GM12878 (cell line): Measurements from ENCODE around the gene DYNLT2. TPM values are rescaled to one million over a fixed set of nuclear protein-coding genes. Genes with fewer than 3 reads are reported as not detected.

Experiments used
- ATAC-seq: fragments of 200-7000 bp; cut with Tn5 transposase; 3 replicates; pipeline ENCODE4 v1.9.1; 2020; ENCODE audit warnings: mild to moderate bottlenecking, moderate library complexity
- BruUV-seq: library from RNA; stranded (reverse); fragments of 400-500 nt; replicated peaks from 2 replicates; lab custom pipeline; 2021; lab: Mats Ljungman, UMichigan
- CTCF ChIA-PET: fragments of 300-600 bp; sonication (Branson Sonifier 250); formaldehyde crosslinking; extraction: SDS; loops from one replicate; lab custom pipeline; 2021; ENCODE audit warnings: inconsistent platforms; lab: Yijun Ruan, JAX
- POLR2A ChIA-PET: fragments of 350-600 bp; formaldehyde crosslinking; extraction: SDS; loops from one replicate; lab custom pipeline; 2021; ENCODE audit warnings: inconsistent platforms; lab: Charles Lee
- RAD21 ChIA-PET: fragments of 300-600 bp; sonication (Branson Sonifier 250); formaldehyde crosslinking; loops from one replicate; lab custom pipeline; 2023; ENCODE audit warnings: antibody characterized with exemption; ENCODE audit not compliant: unreplicated experiment; lab: Charles Lee
- SMC1A ChIA-PET: fragments of 300-600 bp; sonication (Branson Sonifier 250); formaldehyde crosslinking; loops from one replicate; lab custom pipeline; 2023; ENCODE audit not compliant: unreplicated experiment, uncharacterized antibody; lab: Charles Lee
- DNase-seq: peaks from one replicate; pipeline ENCODE4 v3.0.0-alpha.2; 2011; ENCODE audit warnings: low read depth, low spot score
- FAIRE-seq: peaks from 3 replicates; lab custom pipeline; 2011; peaks lifted over from hg19 to GRCh38; lab: Jason Lieb, UNC
- H2AFZ ChIP-seq: 2 replicates; pipeline ENCODE4 v1.6.0; 2011; ENCODE audit warnings: low read depth, low read length, control low read depth; ENCODE audit not compliant: control insufficient read depth
- H3K27ac ChIP-seq: 2 replicates; pipeline ENCODE4 v1.5.1; 2011; ENCODE audit warnings: control low read depth; ENCODE audit not compliant: control insufficient read depth, insufficient read depth
- H3K27me3 ChIP-seq, 2 experiments: replicated peaks in 1 of 2; 2 replicates each; pipeline versions ENCODE4 v1.6.0 to v1.6.1; 2011; ENCODE audit warnings: low read length in 1 of 2; ENCODE audit not compliant: control insufficient read depth in 2 of 2, insufficient read depth in 2 of 2
- H3K36me3 ChIP-seq, 2 experiments: 2 replicates each; pipeline ENCODE4 v1.5.1; 2011; ENCODE audit warnings: low read length in 1 of 2; ENCODE audit not compliant: control insufficient read depth in 2 of 2, insufficient read depth in 2 of 2
- H3K4me1 ChIP-seq: 2 replicates; pipeline ENCODE4 v1.6.1; 2011; ENCODE audit warnings: mild to moderate bottlenecking, low read length, moderate library complexity, mixed read lengths; ENCODE audit not compliant: control insufficient read depth, insufficient read depth
- H3K4me2 ChIP-seq: 2 replicates; pipeline ENCODE4 v1.6.0; 2011; ENCODE audit warnings: control low read depth; ENCODE audit not compliant: control insufficient read depth, insufficient read depth
- H3K4me3 ChIP-seq: fragments of 200-600 bp; sonication (generic); 2 replicates; pipeline ENCODE4 v1.5.1; 2016
- H3K79me2 ChIP-seq: 2 replicates; pipeline ENCODE4 v1.6.0; 2011; ENCODE audit warnings: low read length; ENCODE audit not compliant: control insufficient read depth, insufficient read depth
- H3K9ac ChIP-seq: 2 replicates; pipeline ENCODE4 v1.8.0; 2011; ENCODE audit warnings: low read length, control low read depth, mixed read lengths; ENCODE audit not compliant: control insufficient read depth, insufficient read depth
- H3K9me3 ChIP-seq: replicated peaks from 3 replicates; pipeline ENCODE4 v1.5.1; 2011; ENCODE audit warnings: mild to moderate bottlenecking, low read length; ENCODE audit not compliant: control insufficient read depth, insufficient read depth
- H4K20me1 ChIP-seq: 2 replicates; pipeline ENCODE4 v1.6.0; 2011; ENCODE audit not compliant: control insufficient read depth, insufficient read depth
- ATF3 ChIP-seq: IDR thresholded peaks from 2 replicates; pipeline ENCODE4 v1.6.1; 2011; ENCODE audit warnings: low read depth, mild to moderate bottlenecking, low read length, moderate library complexity, borderline replicate concordance; ENCODE audit errors: extremely low read depth
- FOS ChIP-seq: IDR thresholded peaks from 3 replicates; pipeline ENCODE4 v1.6.1; 2011; ENCODE audit warnings: borderline replicate concordance; ENCODE audit not compliant: insufficient read length; ENCODE audit errors: extremely low read depth
- GABPA ChIP-seq: IDR thresholded peaks from 2 replicates; pipeline ENCODE4 v1.6.1; 2014; ENCODE audit warnings: antibody characterized with exemption, low read depth, mild to moderate bottlenecking, inconsistent platforms
- HSF1 ChIP-seq: fragments of 150-350 bp; IDR thresholded peaks from 2 replicates; pipeline ENCODE4 v1.6.1; 2014; ENCODE audit warnings: mild to moderate bottlenecking, low read depth, low read length
- MEF2B ChIP-seq: fragments of 450-650 bp; IDR thresholded peaks from 2 replicates; pipeline ENCODE4 v1.6.1; 2018; ENCODE audit warnings: mild to moderate bottlenecking, moderate library complexity; ENCODE audit not compliant: partially characterized antibody, poor library complexity, severe bottlenecking
- MLLT1 ChIP-seq: fragments of 450-650 bp; IDR thresholded peaks from 2 replicates; pipeline ENCODE4 v1.6.1; 2016; ENCODE audit warnings: mild to moderate bottlenecking
- NFXL1 ChIP-seq: fragments of 450-650 bp; IDR thresholded peaks from 2 replicates; pipeline ENCODE4 v1.6.1; 2017; ENCODE audit warnings: antibody characterized with exemption, mild to moderate bottlenecking, borderline replicate concordance
- PKNOX1 ChIP-seq: fragments of 450-650 bp; IDR thresholded peaks from 2 replicates; pipeline ENCODE4 v1.6.1; 2016; ENCODE audit warnings: mild to moderate bottlenecking
- YBX1 ChIP-seq: fragments of 450-650 bp; IDR thresholded peaks from 2 replicates; pipeline ENCODE4 v1.6.1; 2016; ENCODE audit warnings: antibody characterized with exemption
- ZSCAN29 ChIP-seq: fragments of 450-650 bp; IDR thresholded peaks from 2 replicates; pipeline ENCODE4 v1.6.1; 2017; ENCODE audit warnings: mild to moderate bottlenecking, moderate library complexity
- WGBS: methylation state at CpG from one replicate; pipeline ENCODE4 v1.1.6; 2016; ENCODE audit warnings: low lambda C conversion rate; ENCODE audit not compliant: insufficient replicate concordance, insufficient coverage; ENCODE audit errors: missing lambda C conversion rate; 5-methylcytosine and 5-hydroxymethylcytosine counted together
- in situ Hi-C: fragments of 300-500 bp; cut with MboI; formaldehyde crosslinking; loops from 9 replicates; pipeline ENCODE4 v1.14.3; 2018; ENCODE audit warnings: mixed read lengths
- intact Hi-C: fragments of 100-400 bp; cut with micrococcal nuclease; formaldehyde crosslinking; loops from one replicate; pipeline ENCODE4 v1.14.2; 2022; ENCODE audit not compliant: unreplicated experiment
- polyA plus RNA-seq, 11 experiments: library from polyadenylated mRNA; depleted of rRNA in 4 of 11; unstranded in 6 of 11; stranded (reverse) in 5 of 11; fragments of >200 nt; fragmentation: Nextera tagmentation in 4 of 11; fragmentation: Illumina TruSeq in 1 of 11; extraction: Ambion mirVana in 4 of 11; extraction: Trizol in 1 of 11; gene quantifications; 1 replicate in 1 of 11; 2 replicates in 10 of 11; pipeline versions ENCODE4 v1.2.1 to v1.2.3, GENCODE V29; 2011 to 2016; ENCODE audit warnings: inconsistent platforms in 2 of 11, missing spikeins in 2 of 11, low read depth in 1 of 11
- total RNA-seq, 4 experiments: library from RNA; depleted of rRNA in 3 of 4; stranded (reverse); fragments of >200 nt in 3 of 4; fragmentation: Illumina TruSeq in 1 of 4; extraction: Trizol in 1 of 4; gene quantifications; 2 replicates each; pipeline versions ENCODE4 v1.2.1 to v1.2.3, GENCODE V29; 2013 to 2021

The DYNLT2 gene
- total and polyA plus RNA-seq, 10 of the 15 experiments (the other 5 are each of a cell fraction or from before 2014, with no cell fraction given): 2.2 to 5.9 (median 5.4) TPM

- H3K36me3 ChIP-seq: no peaks in the 10 kb centered on the region; a peak in 1 of 4 replicates
- no TSS peak for BruUV-seq
- RAD21 ChIA-PET: no interaction called here
- 97% methylated on average over 3 of the region's 3 CpGs for WGBS
- H3K4me2 ChIP-seq: no peak overlapping the region
- H2AFZ ChIP-seq: no peak overlapping the region
- no peaks in the 10 kb centered on the region for H4K20me1 ChIP-seq
- in situ Hi-C loops: no loop called here
- FAIRE-seq (no peak), ATAC-seq (no peak)
- H3K4me3 ChIP-seq: no peak overlapping the region
- intact Hi-C loops: no loop called here
- TF ChIP-seq PKNOX1: no peak
- no peak for TF ChIP-seq YBX1
- TF ChIP-seq, all 136 proteins: peak for 0
- no peak for DNase-seq
- ChIA-PET CTCF (interaction anchor here (1.2 kb wide), 1 partner anchor 9 kb away, joined by 6 read pairs; the partner anchor contains the start of genes C6orf120 and WDR27), POLR2A (interaction anchor here (0.8 kb wide), 1 partner anchor 9 kb away, joined by 3 read pairs; no protein-coding TSS in a partner anchor), SMC1A (interaction anchor here (1.9 kb wide), 1 partner anchor 17 kb away, joined by 6 read pairs; no protein-coding TSS in a partner anchor)
- Histone ChIP-seq H3K27ac (no peak overlapping the region), H3K9ac (no peak overlapping the region), H3K27me3 (no peaks in the 10 kb centered on the region), H3K4me1 (no peaks in the 10 kb centered on the region), H3K79me2 (no peaks in the 10 kb centered on the region; the same call in 1 of the 2 replicates), H3K9me3 (no peaks in the 10 kb centered on the region; the same call in 2 of the 3 replicates)
Measured at GRCh38 chr6:169692516-169692915, 58.9 kb downstream of the DYNLT2 start.

- Histone ChIP-seq H3K27ac (no peak overlapping the region), H3K9me3 (no peaks in the 10 kb centered on the region; the same call in none of the 3 replicates), H3K36me3 (no peaks in the 10 kb centered on the region; a peak in 1 of 4 replicates), H3K79me2 (no peaks in the 10 kb centered on the region), H2AFZ (no peak overlapping the region), H3K4me3 (no peak overlapping the region), H4K20me1 (no peaks in the 10 kb centered on the region), H3K9ac (no peak overlapping the region), H3K4me1 (no peaks in the 10 kb centered on the region), H3K4me2 (no peak overlapping the region), H3K27me3 (no peaks in the 10 kb centered on the region)
- CTCF ChIA-PET: no interaction called here
- DNase-seq: no peak
- in situ Hi-C loops (no loop called here), intact Hi-C loops (no loop called here)
- no TSS peak for BruUV-seq
- SMC1A ChIA-PET: interaction anchor here (1.4 kb wide), 1 partner anchor 24 kb away, joined by 3 read pairs; no protein-coding TSS in a partner anchor
- ATAC-seq: no peak
- POLR2A ChIA-PET: no interaction called here
- WGBS: 96% methylated on average over 2 of the region's 2 CpGs
- no peak for FAIRE-seq
- RAD21 ChIA-PET: no interaction called here
- TF ChIP-seq ZSCAN29 (no peak), FOS (no peak), MEF2B (no peak), NFXL1 (no peak), GABPA (no peak), ATF3 (no peak), HSF1 (no peak), MLLT1 (no peak)
Measured at GRCh38 chr6:169691260-169691659, 60.1 kb downstream of the DYNLT2 start.
